PC-9 (cell line): ENCODE data around the gene BRCA1. TPM values are rescaled to one million over a fixed set of nuclear protein-coding genes. Genes with fewer than 3 reads are reported as not detected.

ENCODE experiments used
- BruUV-seq: library from RNA; stranded (reverse); fragments of 400-500 nt; replicated peaks from 2 replicates; lab custom pipeline; 2021; lab: Mats Ljungman, UMichigan
- CTCF ChIA-PET: fragments of 300-600 bp; sonication (Branson Sonifier 250); formaldehyde crosslinking; loops from one replicate; lab custom pipeline; 2022; ENCODE audit warnings: antibody characterized with exemption; lab: Charles Lee
- POLR2A ChIA-PET: fragments of 300-600 bp; sonication (Branson Sonifier 250); formaldehyde crosslinking; loops from one replicate; lab custom pipeline; 2022; ENCODE audit warnings: antibody characterized with exemption; ENCODE audit not compliant: unreplicated experiment; lab: Charles Lee
- DNase-seq, 2 experiments: peaks; one replicate each; pipeline versions ENCODE4 v3.0.0 to v3.0.0-alpha.2; 2015 to 2022; ENCODE audit warnings: mixed read lengths in 1 of 2
- H2AFZ ChIP-seq: fragments of 200-600 bp; sonication (generic); 2 replicates; pipeline ENCODE4 v1.8.1; 2017; ENCODE audit warnings: antibody characterized with exemption
- H3F3A ChIP-seq: fragments of 200-600 bp; sonication (generic); 2 replicates; pipeline ENCODE4 v1.8.1; 2017; ENCODE audit warnings: antibody characterized with exemption, mild to moderate bottlenecking, low read depth; ENCODE audit not compliant: insufficient read depth
- H3K27ac ChIP-seq: fragments of 200-600 bp; sonication (generic); 2 replicates; pipeline ENCODE4 v1.6.1; 2016; ENCODE audit warnings: mixed run types
- H3K27me3 ChIP-seq: fragments of 200-600 bp; sonication (generic); 2 replicates; pipeline ENCODE4 v1.6.1; 2016; ENCODE audit warnings: low read depth, mixed run types; ENCODE audit not compliant: insufficient read depth
- H3K36me3 ChIP-seq: fragments of 200-600 bp; sonication (generic); 2 replicates; pipeline ENCODE4 v1.6.1; 2016; ENCODE audit warnings: low read depth, mixed run types
- H3K4me1 ChIP-seq: fragments of 200-600 bp; sonication (generic); replicated peaks from 2 replicates; pipeline ENCODE4 v1.6.1; 2016; ENCODE audit warnings: mixed run types; ENCODE audit not compliant: insufficient read depth
- H3K4me2 ChIP-seq: fragments of 200-600 bp; sonication (generic); 2 replicates; pipeline ENCODE4 v1.6.1; 2017; ENCODE audit warnings: mixed run types
- H3K4me3 ChIP-seq: fragments of 200-600 bp; sonication (generic); 2 replicates; pipeline ENCODE4 v1.6.1; 2016; ENCODE audit warnings: mixed run types
- H3K79me2 ChIP-seq: fragments of 200-600 bp; sonication (generic); 2 replicates; pipeline ENCODE4 v1.6.1; 2017; ENCODE audit warnings: low read depth, mixed run types
- H3K9me2 ChIP-seq: fragments of 200-600 bp; sonication (generic); 2 replicates; pipeline ENCODE4 v1.8.1; 2017; ENCODE audit warnings: mild to moderate bottlenecking; ENCODE audit not compliant: insufficient read depth
- H3K9me3 ChIP-seq: fragments of 200-600 bp; sonication (generic); 2 replicates; pipeline ENCODE4 v1.8.1; 2016; ENCODE audit warnings: low read depth; ENCODE audit not compliant: insufficient read depth
- H4K20me1 ChIP-seq: fragments of 200-600 bp; sonication (generic); 2 replicates; pipeline ENCODE4 v1.8.1; 2017; ENCODE audit not compliant: insufficient read depth
- EZH2 ChIP-seq: fragments of 200-600 bp; sonication (generic); IDR thresholded peaks from 2 replicates; pipeline ENCODE4 v1.8.0; 2017; ENCODE audit warnings: antibody characterized with exemption, low read depth
- intact Hi-C: fragments of 100-400 bp; cut with micrococcal nuclease; formaldehyde crosslinking; loops from one replicate; pipeline ENCODE4 v1.10.0; 2022; ENCODE audit not compliant: unreplicated experiment
- total RNA-seq: library from RNA; stranded (reverse); gene quantifications from 2 replicates; pipeline ENCODE4 v1.2.3, GENCODE V29; 2021
- TF ChIP-seq, protein P1 (sequence below): fragments of 200-600 bp; sonication (generic); conservative IDR thresholded peaks from 2 replicates; pipeline ENCODE4 v1.6.1; 2017; ENCODE audit warnings: mixed run types, antibody characterized with exemption, mild to moderate bottlenecking, moderate library complexity

BRCA1 gene
- total RNA-seq, 1 experiment from 2014 or later: 52.0 TPM

DNA sequence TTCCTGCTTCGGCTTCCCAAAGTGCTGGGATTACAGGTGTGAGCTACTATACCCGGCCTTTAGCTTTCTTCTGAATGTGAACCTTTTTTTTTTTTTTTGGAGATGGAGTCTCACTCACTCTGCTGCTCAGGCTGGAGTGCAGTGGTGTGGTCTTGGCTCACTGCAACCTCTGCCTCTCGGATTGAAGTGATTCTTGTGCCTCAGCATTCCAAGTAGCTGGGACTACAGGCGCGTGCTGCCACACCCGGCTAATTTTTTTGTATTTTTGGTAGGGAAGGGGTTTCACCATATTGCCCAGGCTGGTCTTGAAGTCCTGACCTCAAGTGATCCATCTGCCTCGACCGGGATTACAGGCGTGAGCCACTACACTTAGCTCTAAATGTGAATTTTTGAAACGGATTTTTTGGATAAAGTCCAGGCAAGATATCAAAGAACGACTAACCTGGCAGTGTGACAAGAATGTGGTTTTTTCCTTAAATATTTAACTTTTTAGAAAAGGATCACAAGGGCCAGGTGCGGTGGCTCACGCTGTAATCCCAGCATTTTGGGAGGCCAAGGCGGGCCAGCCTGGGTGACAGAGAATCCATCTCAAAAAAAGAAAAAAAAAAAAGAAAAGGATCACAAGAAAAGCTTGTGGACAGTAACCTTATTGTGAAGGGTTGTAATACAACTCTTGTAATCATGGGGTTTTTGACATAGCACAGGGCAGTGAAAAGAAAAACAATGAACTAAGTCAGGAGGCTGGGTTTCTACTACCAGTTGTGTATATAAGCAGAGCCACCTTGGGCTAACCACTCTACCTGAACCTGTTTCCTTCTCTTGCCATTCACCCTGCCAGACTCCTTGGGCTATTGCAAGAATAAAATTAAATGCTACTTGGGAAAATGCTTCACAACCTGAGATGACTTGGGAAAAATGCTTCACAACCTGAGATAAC lies 6.2 kb downstream of the BRCA1 start:
- Histone ChIP-seq H3F3A (no peaks in the 10 kb centered on the region; the same call in 1 of the 2 replicates), H3K9me2 (no peaks in the 10 kb centered on the region), H3K79me2 (peaks cover 7% of the 10 kb centered on the region), H3K4me3 (no peak overlapping the region), H3K4me2 (no peak overlapping the region), H3K4me1 (no peaks in the 10 kb centered on the region; the same call in 1 of the 2 replicates), H4K20me1 (no peaks in the 10 kb centered on the region), H3K9me3 (no peaks in the 10 kb centered on the region), H2AFZ (no peak overlapping the region), H3K27me3 (no peaks in the 10 kb centered on the region), H3K36me3 (peaks cover 4% of the 10 kb centered on the region; the same call in 1 of the 2 replicates), H3K27ac (no peak overlapping the region)
- intact Hi-C loops: no loop called here
- ChIA-PET POLR2A (interaction anchor here (0.5 to 1.1 kb wide), 2 partner anchors 10 to 35 kb away, joined by 6 to 10 read pairs; no protein-coding TSS in a partner anchor), CTCF (no interaction called here)
- no peak for DNase-seq
- no peak for TF ChIP-seq EZH2
- TF ChIP-seq, protein P1, sequence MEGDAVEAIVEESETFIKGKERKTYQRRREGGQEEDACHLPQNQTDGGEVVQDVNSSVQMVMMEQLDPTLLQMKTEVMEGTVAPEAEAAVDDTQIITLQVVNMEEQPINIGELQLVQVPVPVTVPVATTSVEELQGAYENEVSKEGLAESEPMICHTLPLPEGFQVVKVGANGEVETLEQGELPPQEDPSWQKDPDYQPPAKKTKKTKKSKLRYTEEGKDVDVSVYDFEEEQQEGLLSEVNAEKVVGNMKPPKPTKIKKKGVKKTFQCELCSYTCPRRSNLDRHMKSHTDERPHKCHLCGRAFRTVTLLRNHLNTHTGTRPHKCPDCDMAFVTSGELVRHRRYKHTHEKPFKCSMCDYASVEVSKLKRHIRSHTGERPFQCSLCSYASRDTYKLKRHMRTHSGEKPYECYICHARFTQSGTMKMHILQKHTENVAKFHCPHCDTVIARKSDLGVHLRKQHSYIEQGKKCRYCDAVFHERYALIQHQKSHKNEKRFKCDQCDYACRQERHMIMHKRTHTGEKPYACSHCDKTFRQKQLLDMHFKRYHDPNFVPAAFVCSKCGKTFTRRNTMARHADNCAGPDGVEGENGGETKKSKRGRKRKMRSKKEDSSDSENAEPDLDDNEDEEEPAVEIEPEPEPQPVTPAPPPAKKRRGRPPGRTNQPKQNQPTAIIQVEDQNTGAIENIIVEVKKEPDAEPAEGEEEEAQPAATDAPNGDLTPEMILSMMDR: no peak
- BruUV-seq: no TSS peak

DNA sequence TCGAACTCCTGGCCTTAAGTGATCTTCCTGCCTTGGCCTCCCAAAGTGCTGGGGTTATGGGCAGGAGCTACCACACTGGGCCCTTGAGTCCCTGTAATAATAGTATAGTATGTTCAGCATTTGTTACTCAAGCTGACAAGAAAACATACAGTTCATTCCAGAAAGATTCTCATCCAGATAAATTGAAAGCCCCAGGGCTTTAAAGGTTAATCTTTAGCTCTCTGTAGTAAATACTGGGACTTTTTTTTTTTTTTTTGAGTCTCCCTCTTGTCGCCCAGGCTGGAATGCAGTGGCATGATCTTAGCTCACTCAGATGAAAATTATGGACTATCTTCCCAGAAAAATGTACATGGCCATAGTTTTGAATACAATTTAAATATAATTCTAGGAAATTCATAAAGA lies 11.0 kb downstream of the BRCA1 start:
- H3K9me3 ChIP-seq: no peaks in the 10 kb centered on the region
- no peaks in the 10 kb centered on the region for H3K36me3 ChIP-seq
- CTCF ChIA-PET: no interaction called here
- H3K4me3 ChIP-seq: no peak overlapping the region
- no peaks in the 10 kb centered on the region for H3K4me1 ChIP-seq
- no peaks in the 10 kb centered on the region for H3F3A ChIP-seq
- no peaks in the 10 kb centered on the region for H3K27me3 ChIP-seq
- no TSS peak for BruUV-seq
- POLR2A ChIA-PET: interaction anchor here (0.6 kb wide), 1 partner anchor 220 kb away, joined by 7 read pairs; no protein-coding TSS in a partner anchor
- H3K79me2 ChIP-seq: no peaks in the 10 kb centered on the region
- no peak overlapping the region for H3K4me2 ChIP-seq
- no peaks in the 10 kb centered on the region for H3K9me2 ChIP-seq
- H4K20me1 ChIP-seq: no peaks in the 10 kb centered on the region
- no peak for DNase-seq
- no peak overlapping the region for H3K27ac ChIP-seq
- intact Hi-C loops: no loop called here
- TF ChIP-seq, protein P1: no peak
- TF ChIP-seq EZH2: no peak
- no peak overlapping the region for H2AFZ ChIP-seq

DNA sequence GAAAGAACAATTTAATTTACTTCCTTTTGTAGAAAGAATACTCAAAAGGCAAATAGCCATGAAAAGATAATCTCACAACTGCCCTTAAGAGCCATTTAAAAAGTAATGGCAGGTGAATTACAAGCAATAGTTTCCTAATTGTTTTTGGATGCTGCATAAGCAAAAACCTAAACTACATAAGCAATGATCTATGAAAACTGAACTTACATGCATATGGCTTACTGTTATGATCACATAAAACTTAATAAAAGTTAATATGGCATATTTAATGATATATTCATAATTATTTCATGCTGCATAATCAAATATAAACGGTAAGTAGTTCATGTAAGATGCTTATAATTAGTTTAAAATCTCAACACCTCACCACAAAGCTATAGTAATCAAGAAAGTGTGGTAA lies 18.6 kb downstream of the BRCA1 start:
- H3K27me3 ChIP-seq: no peaks in the 10 kb centered on the region
- H3F3A ChIP-seq: peaks cover 3% of the 10 kb centered on the region; the same call in 1 of the 2 replicates
- intact Hi-C loops: no loop called here
- DNase-seq: no peak
- TF ChIP-seq EZH2: no peak
- TF ChIP-seq, protein P1: no peak
- H3K4me3 ChIP-seq: no peak overlapping the region
- BruUV-seq: no TSS peak
- H3K4me2 ChIP-seq: no peak overlapping the region
- H3K36me3 ChIP-seq: peaks cover 17% of the 10 kb centered on the region
- no peaks in the 10 kb centered on the region for H3K9me2 ChIP-seq
- no peaks in the 10 kb centered on the region for H3K9me3 ChIP-seq
- no peaks in the 10 kb centered on the region for H3K4me1 ChIP-seq
- H3K79me2 ChIP-seq: no peaks in the 10 kb centered on the region
- ChIA-PET POLR2A (no interaction called here), CTCF (no interaction called here)
- no peak overlapping the region for H3K27ac ChIP-seq
- H2AFZ ChIP-seq: no peak overlapping the region
- no peaks in the 10 kb centered on the region for H4K20me1 ChIP-seq
